ENCODE results near the gene VAMP3.

VAMP3 gene

GRCh38 chr1:7767176-7767575, 3.9 kb upstream of the VAMP3 start:
- Histone ChIP-seq H3K36me3 (ENCODE audit: insufficient read depth, low read length) (no peaks in the 10 kb centered on the region), H3K4me1 (ENCODE audit: insufficient read depth, low read length, poor library complexity, severe bottlenecking) (peaks cover 29% of the 10 kb centered on the region)

GRCh38 chr1:7768583-7768982, 2.5 kb upstream of the VAMP3 start:
- 0 out of 2 replicates have a peak, but pooled peaks have one; percentile 9 for TF ChIP-seq CTCF (conservative IDR thresholded peaks at IDR 0.05; ENCODE audit: low read length)
- no peak for TF ChIP-seq EZH2phosphoT487 (IDR thresholded peaks at IDR 0.05; ENCODE audit: borderline replicate concordance)
- H3K4me3 ChIP-seq (ENCODE audit: low read length, poor library complexity, severe bottlenecking) = no peak overlapping the region
- H3K9me3 ChIP-seq (ENCODE audit: insufficient read depth, low read depth, low read length) = no peaks in the 10 kb centered on the region
- H3K79me2 ChIP-seq (ENCODE audit: insufficient read depth, low read length) = peaks cover 24% of the 10 kb centered on the region
- peaks cover 37% of the 10 kb centered on the region for H3K4me1 ChIP-seq (ENCODE audit: insufficient read depth, low read length, poor library complexity, severe bottlenecking)
- no peaks in the 10 kb centered on the region for H3K27me3 ChIP-seq (ENCODE audit: insufficient read depth, low read length, poor library complexity, severe bottlenecking)
- H3K9ac ChIP-seq (ENCODE audit: low read depth, low read length, poor library complexity, severe bottlenecking) = no peak overlapping the region
- H2AFZ ChIP-seq (ENCODE audit: low read length) = peak overlapping the region; percentile 63
- no peaks in the 10 kb centered on the region for H3F3A ChIP-seq (ENCODE audit: low read depth)
- H3K9me2 ChIP-seq (replicated peaks; ENCODE audit: low read depth, low read length) = no peaks in the 10 kb centered on the region
- peaks cover 13% of the 10 kb centered on the region for H4K20me1 ChIP-seq (ENCODE audit: insufficient read depth, low read length, poor library complexity, severe bottlenecking)
- H3K4me2 ChIP-seq (ENCODE audit: low read depth, low read length, poor library complexity, severe bottlenecking) = peak overlapping the region; percentile 12
- no peaks in the 10 kb centered on the region for H3K36me3 ChIP-seq (ENCODE audit: insufficient read depth, low read length)

More at GRCh38 chr1:7767176-7767575, 3.9 kb upstream of the VAMP3 start:
- Histone ChIP-seq H3K4me3 (ENCODE audit: low read length, poor library complexity, severe bottlenecking) (no peak overlapping the region), H2AFZ (ENCODE audit: low read length) (0 out of 2 replicates have a peak overlapping the region, but pooled peaks have one; percentile 52), H3K9me2 (replicated peaks; ENCODE audit: low read depth, low read length) (no peaks in the 10 kb centered on the region), H3K79me2 (ENCODE audit: insufficient read depth, low read length) (peaks cover 10% of the 10 kb centered on the region), H4K20me1 (ENCODE audit: insufficient read depth, low read length, poor library complexity, severe bottlenecking) (peaks cover 8% of the 10 kb centered on the region), H3K27me3 (ENCODE audit: insufficient read depth, low read length, poor library complexity, severe bottlenecking) (no peaks in the 10 kb centered on the region), H3K4me2 (ENCODE audit: low read depth, low read length, poor library complexity, severe bottlenecking) (no peak overlapping the region), H3K9me3 (ENCODE audit: insufficient read depth, low read depth, low read length) (no peaks in the 10 kb centered on the region), H3K9ac (ENCODE audit: low read depth, low read length, poor library complexity, severe bottlenecking) (no peak overlapping the region), H3F3A (ENCODE audit: low read depth) (no peaks in the 10 kb centered on the region)
- TF ChIP-seq EZH2phosphoT487 (IDR thresholded peaks at IDR 0.05; ENCODE audit: borderline replicate concordance) (no peak), CTCF (conservative IDR thresholded peaks at IDR 0.05; ENCODE audit: low read length) (no peak)

- no peaks in the 10 kb centered on the region for H3K27me3 ChIP-seq (ENCODE audit: insufficient read depth, low read length, poor library complexity, severe bottlenecking)
- TF ChIP-seq CTCF (conservative IDR thresholded peaks at IDR 0.05; ENCODE audit: low read length) = no peak
- no peak for TF ChIP-seq EZH2phosphoT487 (IDR thresholded peaks at IDR 0.05; ENCODE audit: borderline replicate concordance)
- H3K9ac ChIP-seq (ENCODE audit: low read depth, low read length, poor library complexity, severe bottlenecking) = no peak overlapping the region
- no peak overlapping the region for H2AFZ ChIP-seq (ENCODE audit: low read length)
- peaks cover 13% of the 10 kb centered on the region for H4K20me1 ChIP-seq (ENCODE audit: insufficient read depth, low read length, poor library complexity, severe bottlenecking)
- no peaks in the 10 kb centered on the region for H3K36me3 ChIP-seq (ENCODE audit: insufficient read depth, low read length)
- peak overlapping the region; percentile 76 for H3K4me2 ChIP-seq (ENCODE audit: low read depth, low read length, poor library complexity, severe bottlenecking)
- H3K79me2 ChIP-seq (ENCODE audit: insufficient read depth, low read length) = peaks cover 34% of the 10 kb centered on the region
- no peak overlapping the region for H3K4me3 ChIP-seq (ENCODE audit: low read length, poor library complexity, severe bottlenecking)
- H3K9me2 ChIP-seq (replicated peaks; ENCODE audit: low read depth, low read length) = no peaks in the 10 kb centered on the region
- H3F3A ChIP-seq (ENCODE audit: low read depth) = no peaks in the 10 kb centered on the region
- no peaks in the 10 kb centered on the region for H3K9me3 ChIP-seq (ENCODE audit: insufficient read depth, low read depth, low read length)
- peaks cover 37% of the 10 kb centered on the region for H3K4me1 ChIP-seq (ENCODE audit: insufficient read depth, low read length, poor library complexity, severe bottlenecking)
Observed at GRCh38 chr1:7769673-7770412, 1.3 kb upstream of the VAMP3 start.
